MM.1S (cell line): Measurements from ENCODE around the gene GPRC5D.

Experiments used
- CTCF ChIP-seq: fragments of 300-600 bp; sonication (generic); IDR thresholded peaks from 2 replicates; pipeline ENCODE4 v1.5.1; 2016; ENCODE audit warnings: antibody characterized with exemption, low read length, mixed read lengths
- EZH2 ChIP-seq: fragments of 300-600 bp; sonication (generic); optimal IDR thresholded peaks from 2 replicates; pipeline ENCODE3; 2017; ENCODE audit warnings: low read depth, mild to moderate bottlenecking, antibody characterized with exemption, low read length, mixed read lengths

GRCh38 chr12:12901158-12901791 is 50.7 kb downstream of the GPRC5D start:
- TF ChIP-seq CTCF (no peak), EZH2 (no peak)
